GM12878 (cell line): ENCODE measurements around the gene SCMH1. TPM values are rescaled to one million over a fixed set of nuclear protein-coding genes. Genes with fewer than 3 reads are reported as not detected.
A peak's percentile ranks its signal among the peaks of the same experiment; 100 is the strongest.

Experiments
- ATAC-seq: fragments of 200-7000 bp; cut with Tn5 transposase; 3 replicates; pipeline ENCODE4 v1.9.1; 2020; ENCODE audit warnings: mild to moderate bottlenecking, moderate library complexity
- BruUV-seq: library from RNA; stranded (reverse); fragments of 400-500 nt; replicated peaks from 2 replicates; lab custom pipeline; 2021; lab: Mats Ljungman, UMichigan
- CTCF ChIA-PET: fragments of 300-600 bp; sonication (Branson Sonifier 250); formaldehyde crosslinking; extraction: SDS; loops from one replicate; lab custom pipeline; 2021; ENCODE audit warnings: inconsistent platforms; lab: Yijun Ruan, JAX
- POLR2A ChIA-PET: fragments of 350-600 bp; formaldehyde crosslinking; extraction: SDS; loops from one replicate; lab custom pipeline; 2021; ENCODE audit warnings: inconsistent platforms; lab: Charles Lee
- RAD21 ChIA-PET: fragments of 300-600 bp; sonication (Branson Sonifier 250); formaldehyde crosslinking; loops from one replicate; lab custom pipeline; 2023; ENCODE audit warnings: antibody characterized with exemption; ENCODE audit not compliant: unreplicated experiment; lab: Charles Lee
- SMC1A ChIA-PET: fragments of 300-600 bp; sonication (Branson Sonifier 250); formaldehyde crosslinking; loops from one replicate; lab custom pipeline; 2023; ENCODE audit not compliant: unreplicated experiment, uncharacterized antibody; lab: Charles Lee
- DNase-seq: peaks from one replicate; pipeline ENCODE4 v3.0.0-alpha.2; 2011; ENCODE audit warnings: low read depth, low spot score
- FAIRE-seq: peaks from 3 replicates; lab custom pipeline; 2011; peaks lifted over from hg19 to GRCh38; lab: Jason Lieb, UNC
- H2AFZ ChIP-seq: 2 replicates; pipeline ENCODE4 v1.6.0; 2011; ENCODE audit warnings: low read depth, low read length, control low read depth; ENCODE audit not compliant: control insufficient read depth
- H3K27ac ChIP-seq: 2 replicates; pipeline ENCODE4 v1.5.1; 2011; ENCODE audit warnings: control low read depth; ENCODE audit not compliant: control insufficient read depth, insufficient read depth
- H3K27me3 ChIP-seq, 2 experiments: replicated peaks in 1 of 2; 2 replicates each; pipeline versions ENCODE4 v1.6.0 to v1.6.1; 2011; ENCODE audit warnings: low read length in 1 of 2; ENCODE audit not compliant: control insufficient read depth in 2 of 2, insufficient read depth in 2 of 2
- H3K36me3 ChIP-seq, 2 experiments: 2 replicates each; pipeline ENCODE4 v1.5.1; 2011; ENCODE audit warnings: low read length in 1 of 2; ENCODE audit not compliant: control insufficient read depth in 2 of 2, insufficient read depth in 2 of 2
- H3K4me1 ChIP-seq: 2 replicates; pipeline ENCODE4 v1.6.1; 2011; ENCODE audit warnings: mild to moderate bottlenecking, low read length, moderate library complexity, mixed read lengths; ENCODE audit not compliant: control insufficient read depth, insufficient read depth
- H3K4me2 ChIP-seq: 2 replicates; pipeline ENCODE4 v1.6.0; 2011; ENCODE audit warnings: control low read depth; ENCODE audit not compliant: control insufficient read depth, insufficient read depth
- H3K4me3 ChIP-seq: fragments of 200-600 bp; sonication (generic); 2 replicates; pipeline ENCODE4 v1.5.1; 2016
- H3K79me2 ChIP-seq: 2 replicates; pipeline ENCODE4 v1.6.0; 2011; ENCODE audit warnings: low read length; ENCODE audit not compliant: control insufficient read depth, insufficient read depth
- H3K9ac ChIP-seq: 2 replicates; pipeline ENCODE4 v1.8.0; 2011; ENCODE audit warnings: low read length, control low read depth, mixed read lengths; ENCODE audit not compliant: control insufficient read depth, insufficient read depth
- H3K9me3 ChIP-seq: replicated peaks from 3 replicates; pipeline ENCODE4 v1.5.1; 2011; ENCODE audit warnings: mild to moderate bottlenecking, low read length; ENCODE audit not compliant: control insufficient read depth, insufficient read depth
- H4K20me1 ChIP-seq: 2 replicates; pipeline ENCODE4 v1.6.0; 2011; ENCODE audit not compliant: control insufficient read depth, insufficient read depth
- ASH2L ChIP-seq: fragments of 300-600, 200-600 bp; sonication (generic); IDR thresholded peaks from 2 replicates; pipeline ENCODE4 v1.6.1; 2017; ENCODE audit warnings: low read depth, mild to moderate bottlenecking, borderline replicate concordance
- ATF3 ChIP-seq: IDR thresholded peaks from 2 replicates; pipeline ENCODE4 v1.6.1; 2011; ENCODE audit warnings: low read depth, mild to moderate bottlenecking, low read length, moderate library complexity, borderline replicate concordance; ENCODE audit errors: extremely low read depth
- BCL3 ChIP-seq: IDR thresholded peaks from 2 replicates; pipeline ENCODE4 v1.6.1; 2011; ENCODE audit warnings: borderline replicate concordance, low read depth, mild to moderate bottlenecking, moderate library complexity, low read length; ENCODE audit not compliant: insufficient read depth, poor library complexity, severe bottlenecking
- E2F4 ChIP-seq: IDR thresholded peaks from 2 replicates; pipeline ENCODE4 v1.6.1; 2012; ENCODE audit warnings: low read depth, low read length, improper control_type of control experiment
- MTA2 ChIP-seq: fragments of 450-650 bp; IDR thresholded peaks from 2 replicates; pipeline ENCODE4 v1.6.1; 2016; ENCODE audit warnings: low read depth, mild to moderate bottlenecking, moderate library complexity
- POLR2AphosphoS5 ChIP-seq: IDR thresholded peaks from 2 replicates; pipeline ENCODE4 v1.6.1; 2011; ENCODE audit warnings: mild to moderate bottlenecking, low read length, inconsistent platforms
- SKIL ChIP-seq: fragments of 450-650 bp; IDR thresholded peaks from 2 replicates; pipeline ENCODE4 v1.6.1; 2017; ENCODE audit warnings: mild to moderate bottlenecking, low read depth, inconsistent platforms; ENCODE audit not compliant: poor library complexity, severe bottlenecking
- SREBF2 ChIP-seq: IDR thresholded peaks from 2 replicates; pipeline ENCODE4 v1.6.1; 2012; ENCODE audit warnings: mild to moderate bottlenecking, low read length
- TCF12 ChIP-seq: IDR thresholded peaks from 2 replicates; pipeline ENCODE4 v1.6.1; 2011; ENCODE audit warnings: low read depth, mild to moderate bottlenecking, low read length
- WGBS: methylation state at CpG from one replicate; pipeline ENCODE4 v1.1.6; 2016; ENCODE audit warnings: low lambda C conversion rate; ENCODE audit not compliant: insufficient replicate concordance, insufficient coverage; ENCODE audit errors: missing lambda C conversion rate; 5-methylcytosine and 5-hydroxymethylcytosine counted together
- in situ Hi-C: fragments of 300-500 bp; cut with MboI; formaldehyde crosslinking; loops from 9 replicates; pipeline ENCODE4 v1.14.3; 2018; ENCODE audit warnings: mixed read lengths
- intact Hi-C: fragments of 100-400 bp; cut with micrococcal nuclease; formaldehyde crosslinking; loops from one replicate; pipeline ENCODE4 v1.14.2; 2022; ENCODE audit not compliant: unreplicated experiment
- polyA plus RNA-seq, 11 experiments: library from polyadenylated mRNA; depleted of rRNA in 4 of 11; unstranded in 6 of 11; stranded (reverse) in 5 of 11; fragments of >200 nt; fragmentation: Nextera tagmentation in 4 of 11; fragmentation: Illumina TruSeq in 1 of 11; extraction: Ambion mirVana in 4 of 11; extraction: Trizol in 1 of 11; gene quantifications; 1 replicate in 1 of 11; 2 replicates in 10 of 11; pipeline versions ENCODE4 v1.2.1 to v1.2.3, GENCODE V29; 2011 to 2016; ENCODE audit warnings: inconsistent platforms in 2 of 11, missing spikeins in 2 of 11, low read depth in 1 of 11
- total RNA-seq, 4 experiments: library from RNA; depleted of rRNA in 3 of 4; stranded (reverse); fragments of >200 nt in 3 of 4; fragmentation: Illumina TruSeq in 1 of 4; extraction: Trizol in 1 of 4; gene quantifications; 2 replicates each; pipeline versions ENCODE4 v1.2.1 to v1.2.3, GENCODE V29; 2013 to 2021

The SCMH1 gene
- total and polyA plus RNA-seq, 10 of the 15 experiments (the other 5 are each of a cell fraction or from before 2014, with no cell fraction given): 7.5 to 44.1 (median 27.8) TPM

- H3K9me3 ChIP-seq: no peaks in the 10 kb centered on the region; the same call in 2 of the 3 replicates
- H4K20me1 ChIP-seq: no peaks in the 10 kb centered on the region
- 100% methylated on average over 1 of the region's 1 CpG for WGBS
- CTCF ChIA-PET: no interaction called here
- FAIRE-seq: peak; percentile 13
- ATAC-seq: no peak
- TF ChIP-seq ASH2L (no peak), E2F4 (no peak), SREBF2 (no peak)
- TF ChIP-seq, all 136 proteins: peak for 0
- Histone ChIP-seq H3K27me3 (no peaks in the 10 kb centered on the region), H3K27ac (no peak overlapping the region), H3K4me1 (no peaks in the 10 kb centered on the region), H3K4me2 (no peak overlapping the region), H3K36me3 (no peaks in the 10 kb centered on the region; a peak in 2 of 4 replicates), H3K79me2 (no peaks in the 10 kb centered on the region), H2AFZ (no peak overlapping the region), H3K4me3 (no peak overlapping the region), H3K9ac (no peak overlapping the region)
- intact Hi-C loops (no loop called here), in situ Hi-C loops (no loop called here)
- ChIA-PET SMC1A (interaction anchor here (1.5 kb wide), 1 partner anchor 11 kb away, joined by 6 read pairs; no protein-coding TSS in a partner anchor), RAD21 (interaction anchor here (0.5 kb wide), 1 partner anchor 1438 kb away, joined by 3 read pairs; no protein-coding TSS in a partner anchor), POLR2A (no interaction called here)
- BruUV-seq: no TSS peak
- no peak for DNase-seq
Observed at GRCh38 chr1:41144285-41144684, 97.8 kb downstream of the SCMH1 start.

GRCh38 chr1:41138549-41138948 lies 103.6 kb downstream of the SCMH1 start:
- Histone ChIP-seq H3K4me3 (no peak overlapping the region), H3K27me3 (no peaks in the 10 kb centered on the region), H3K4me2 (no peak overlapping the region), H3K27ac (no peak overlapping the region), H3K9ac (no peak overlapping the region), H3K4me1 (no peaks in the 10 kb centered on the region), H2AFZ (no peak overlapping the region), H3K36me3 (peaks cover 0 to 1% of the 10 kb centered on the region in 2 experiments; a peak in 2 of 4 replicates), H3K79me2 (no peaks in the 10 kb centered on the region), H3K9me3 (no peaks in the 10 kb centered on the region; the same call in 2 of the 3 replicates), H4K20me1 (no peaks in the 10 kb centered on the region)
- in situ Hi-C loops (no loop called here), intact Hi-C loops (no loop called here)
- DNase-seq: no peak
- FAIRE-seq: no peak
- ATAC-seq: no peak
- ChIA-PET POLR2A (interaction anchor here (0.6 kb wide), 1 partner anchor 34 kb away, joined by 4 read pairs; no protein-coding TSS in a partner anchor), CTCF (interaction anchor here (0.6 to 2.2 kb wide), 2 partner anchors 8 to 10 kb away, joined by 4 read pairs; no protein-coding TSS in a partner anchor), RAD21 (no interaction called here), SMC1A (no interaction called here)
- WGBS: 89% methylated on average over 1 of the region's 1 CpG
- BruUV-seq: no TSS peak
- TF ChIP-seq ATF3 (no peak), BCL3 (no peak), POLR2AphosphoS5 (no peak), MTA2 (no peak), SKIL (no peak), TCF12 (no peak)
